ENCODE results near the gene FAM234A.
"Not testable (repeated sequence)": the region's sequence is repeated elsewhere in the genome, so short reads cannot be mapped to it uniquely, and the experiment has no call there.

FAM234A gene

DNA sequence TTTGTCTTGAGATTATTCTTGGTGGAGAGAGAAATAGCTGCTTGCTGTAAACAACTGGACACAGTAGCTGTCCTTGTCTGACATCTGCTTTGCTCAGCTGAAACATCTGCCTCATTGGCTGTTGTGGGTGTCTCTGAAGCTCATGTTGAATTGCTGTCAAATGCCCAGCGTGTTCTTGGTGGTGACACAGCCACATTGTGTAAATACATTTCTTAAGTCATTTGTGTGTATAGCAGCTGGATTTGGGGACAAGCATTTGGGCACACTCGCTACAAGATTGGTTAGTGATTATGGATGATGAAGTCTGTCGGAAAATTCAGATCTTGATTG lies 5.3 kb downstream of the FAM234A start:
- no peak for DNase-seq

- DNase-seq = no peak
Observed at GRCh38 chr16:240559-240958, 5.9 kb downstream of the FAM234A start.

DNA sequence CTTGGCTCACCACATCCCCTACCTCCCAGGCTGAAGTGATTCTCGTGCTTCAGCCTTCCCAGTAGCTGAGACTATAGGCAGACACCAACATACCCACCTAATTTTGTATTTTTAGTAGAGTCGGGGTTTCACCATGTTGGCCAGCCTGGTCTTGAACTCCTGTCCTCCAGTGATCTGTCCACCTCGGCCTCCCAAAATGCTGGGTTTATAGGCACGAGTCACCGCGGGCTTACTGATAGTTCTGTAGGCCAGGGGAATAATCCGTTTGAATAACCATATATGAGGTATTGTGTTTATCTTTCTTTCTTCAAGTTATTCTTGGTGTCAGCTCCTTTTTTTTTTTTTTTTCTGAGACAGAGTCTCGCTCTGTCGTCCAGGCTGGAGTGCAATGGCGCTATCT lies 7.7 kb downstream of the FAM234A start:
- no peak for DNase-seq

DNA sequence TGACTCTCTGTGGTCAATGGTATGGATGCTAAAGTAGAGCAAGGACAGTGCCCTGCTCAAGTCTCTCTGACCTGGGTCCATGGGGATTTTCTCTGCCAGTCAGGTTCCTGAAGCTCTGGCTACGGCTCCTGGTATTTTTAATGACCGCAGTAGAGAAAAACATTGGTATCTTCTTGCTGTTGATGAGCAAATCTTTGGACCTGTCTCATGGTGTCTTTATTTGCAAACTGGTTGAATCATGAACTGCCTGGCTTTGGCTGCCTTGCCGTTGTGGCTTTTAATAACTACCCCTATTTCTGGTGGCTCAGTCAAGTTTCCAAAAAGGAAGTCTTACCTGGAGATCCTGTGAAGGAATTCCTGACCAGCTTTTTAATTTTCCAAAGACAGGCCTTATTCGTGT lies 8.7 kb downstream of the FAM234A start:
- no peak for DNase-seq

DNA sequence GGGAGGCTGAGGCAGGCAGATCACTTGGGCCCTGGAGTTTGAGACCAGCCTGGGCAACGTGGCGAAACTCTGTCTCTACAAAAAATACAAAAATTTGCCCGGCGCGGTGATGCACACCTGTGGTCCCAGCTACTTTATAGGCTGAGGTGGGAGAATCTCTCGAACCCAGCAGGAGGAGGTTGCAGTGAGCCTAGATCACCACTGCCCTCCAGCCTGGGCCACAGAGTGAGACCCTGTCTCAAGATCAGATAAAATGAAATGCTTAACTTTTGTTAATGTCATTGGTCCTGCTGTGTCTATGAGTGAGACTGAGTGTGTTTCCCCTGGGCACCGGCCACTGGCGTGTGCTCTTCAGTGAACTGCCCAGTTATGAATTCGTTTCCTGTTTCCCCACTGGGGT lies 10.5 kb downstream of the FAM234A start:
- no peak for DNase-seq

GRCh38 chr16:247027-247426 lies 12.4 kb downstream of the FAM234A start:
- DNase-seq = no peak

GRCh38 chr16:249431-249830 lies 14.8 kb downstream of the FAM234A start:
- DNase-seq = no peak

DNA sequence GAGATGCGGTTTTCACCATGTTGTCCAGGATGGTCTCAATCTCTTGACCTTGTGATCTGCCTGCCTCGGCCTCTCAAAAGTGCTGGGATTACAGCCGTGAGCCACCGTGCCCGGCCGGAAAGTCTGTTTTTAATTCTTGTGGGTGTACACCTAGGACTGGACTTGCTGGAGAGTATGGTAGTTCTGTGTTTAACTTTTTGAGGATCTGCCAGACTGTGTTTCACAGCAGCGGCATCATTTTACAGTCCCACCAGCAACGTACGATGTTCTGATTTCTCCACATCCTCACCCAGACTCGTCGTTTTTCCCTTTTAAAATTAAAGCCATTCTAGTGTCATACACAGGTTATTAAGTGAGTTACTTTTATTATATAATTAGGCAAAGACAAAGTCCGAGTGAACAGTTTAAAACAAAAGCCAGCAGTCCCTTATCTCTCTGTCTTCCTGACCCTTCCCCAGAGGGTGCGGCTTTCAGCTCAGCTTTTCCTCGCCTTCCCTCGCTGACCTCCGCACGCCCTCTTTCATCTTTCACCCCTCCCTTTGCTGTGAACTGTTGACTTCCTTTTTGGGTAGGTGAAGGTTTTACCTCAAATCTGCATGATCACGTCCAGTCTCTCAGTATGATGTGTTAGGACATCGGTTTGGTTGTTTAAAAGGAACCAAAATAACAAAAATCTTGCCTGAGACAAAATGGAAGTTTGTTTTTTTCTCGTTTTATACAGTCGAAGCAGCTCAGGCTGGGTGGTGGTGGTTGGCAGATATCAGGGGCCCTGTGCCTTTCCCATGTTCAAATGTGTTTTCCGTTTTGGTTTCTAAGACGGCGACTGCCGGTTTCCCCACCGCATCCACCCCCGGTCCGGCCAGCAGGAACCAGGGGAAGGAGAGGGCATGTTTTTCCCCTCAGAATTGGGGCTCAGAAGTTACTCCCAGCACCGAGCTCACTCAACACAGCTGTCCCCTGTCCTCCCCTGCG lies 18.0 kb downstream of the FAM234A start:
- no peak for DNase-seq

DNA sequence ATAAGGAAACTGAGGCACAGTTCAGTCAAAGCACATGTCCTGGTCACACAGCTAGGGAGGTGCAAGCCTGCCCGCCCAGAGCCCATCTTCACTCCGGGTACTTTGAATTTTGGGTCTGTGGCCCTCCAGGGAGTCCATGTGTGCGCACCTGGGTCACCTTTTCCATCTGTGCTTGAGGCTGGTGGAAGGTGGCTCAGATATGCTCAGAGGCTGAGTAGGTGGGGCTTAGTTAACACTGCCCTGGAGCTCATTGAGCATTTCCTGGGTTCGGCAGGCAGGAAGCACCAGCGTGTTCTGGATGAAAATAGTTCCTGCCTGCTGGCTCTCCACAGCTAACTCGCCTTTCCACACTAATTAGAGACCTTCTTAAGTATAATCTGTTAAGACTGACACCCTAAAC lies 19.2 kb downstream of the FAM234A start:
- no peak for DNase-seq

GRCh38 chr16:254461-254860 lies 19.8 kb downstream of the FAM234A start:
- no peak for DNase-seq

GRCh38 chr16:255183-255582 lies 20.6 kb downstream of the FAM234A start:
- no peak for DNase-seq

- not testable (repeated sequence) for DNase-seq
Observed at GRCh38 chr16:258091-258490, 23.5 kb downstream of the FAM234A start.

- no peak for DNase-seq
Observed at GRCh38 chr16:259226-259625, 24.6 kb downstream of the FAM234A start.

- DNase-seq = no peak
Observed at GRCh38 chr16:259814-260253, 25.2 kb downstream of the FAM234A start.

GRCh38 chr16:260326-260725 lies 25.7 kb downstream of the FAM234A start:
- DNase-seq = no peak

DNA sequence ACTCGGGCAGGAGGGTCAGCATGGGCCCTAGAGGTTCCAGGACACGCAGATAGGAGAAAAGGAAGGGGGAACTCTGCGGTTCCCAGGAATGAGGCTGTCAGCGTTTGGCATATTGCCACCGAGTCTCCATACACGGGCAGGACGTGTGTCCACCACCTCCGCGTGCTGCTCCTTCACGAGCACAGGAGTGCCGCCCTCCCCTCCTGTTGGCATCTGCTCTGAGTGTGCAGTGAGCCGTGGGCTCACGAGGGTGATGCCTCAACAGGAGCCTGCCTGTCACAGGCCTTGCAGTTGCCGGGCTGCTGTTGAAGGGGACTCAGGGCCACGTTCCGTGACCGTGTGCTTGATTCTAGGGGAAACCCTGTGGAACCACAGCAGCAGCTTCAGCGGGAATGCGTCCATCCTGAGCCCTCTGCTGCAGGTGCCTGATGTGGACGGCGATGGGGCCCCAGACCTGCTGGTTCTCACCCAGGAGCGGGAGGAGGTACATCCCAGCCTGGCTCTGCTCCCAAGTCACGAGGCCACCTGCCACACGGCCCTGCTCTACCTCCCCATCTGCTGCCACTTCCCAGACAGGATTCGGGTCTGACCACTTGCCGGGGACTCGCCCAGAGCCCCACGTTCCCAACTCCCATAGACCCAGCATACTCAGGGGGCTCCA lies 26.5 kb downstream of the FAM234A start:
- DNase-seq = no peak

DNA sequence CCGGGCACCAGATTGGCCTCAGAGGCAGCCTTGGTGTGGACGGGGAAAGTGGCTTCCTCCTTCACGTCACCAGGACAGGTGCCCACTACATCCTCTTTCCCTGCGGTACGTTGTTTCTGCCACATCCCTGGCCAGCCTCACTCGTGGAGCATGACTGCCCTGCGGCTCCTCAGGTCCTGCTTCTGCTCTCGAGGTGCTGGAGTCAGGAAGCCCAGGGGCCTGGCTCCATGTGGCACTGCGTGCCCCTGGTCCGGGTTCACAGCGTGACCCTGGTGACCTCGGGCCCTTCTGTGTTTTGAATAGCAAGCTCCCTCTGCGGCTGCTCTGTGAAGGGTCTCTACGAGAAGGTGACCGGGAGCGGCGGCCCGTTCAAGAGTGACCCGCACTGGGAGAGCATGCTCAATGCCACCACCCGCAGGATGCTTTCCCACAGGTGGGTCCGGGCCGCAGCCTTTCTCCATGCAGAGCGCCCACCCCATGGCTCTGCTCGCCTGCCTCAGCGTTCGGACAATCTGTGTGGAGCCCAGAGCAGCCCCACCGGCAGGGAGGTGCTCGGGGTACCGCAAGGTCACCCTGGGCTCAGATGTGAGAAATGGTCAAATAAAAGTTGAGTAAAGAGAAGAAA lies 27.6 kb downstream of the FAM234A start:
- no peak for DNase-seq

- DNase-seq = no peak
Observed at GRCh38 chr16:263182-263774, 28.7 kb downstream of the FAM234A start.

DNA sequence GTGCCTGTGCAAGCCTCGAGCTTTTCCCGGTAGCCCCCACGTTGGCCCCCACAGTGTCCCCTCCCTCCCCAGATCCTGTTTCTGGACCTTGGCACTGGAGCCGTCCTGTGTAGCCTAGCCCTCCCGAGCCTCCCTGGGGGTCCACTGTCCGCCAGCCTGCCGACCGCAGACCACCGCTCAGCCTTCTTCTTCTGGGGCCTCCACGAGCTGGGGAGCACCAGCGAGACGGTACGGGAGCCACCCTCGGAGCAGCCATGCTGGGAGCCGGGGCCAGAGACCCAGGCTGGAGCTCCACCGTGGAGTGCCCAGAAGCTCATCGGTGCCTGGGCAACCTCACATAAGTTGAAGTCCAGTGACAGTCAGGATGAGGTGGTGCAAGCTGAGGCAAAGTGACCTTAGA lies 29.3 kb downstream of the FAM234A start:
- DNase-seq = no peak

- DNase-seq = no peak
Observed at GRCh38 chr16:264440-264951, 29.9 kb downstream of the FAM234A start.

- no peak for DNase-seq
Observed at GRCh38 chr16:265002-265529, 30.4 kb downstream of the FAM234A start.

DNA sequence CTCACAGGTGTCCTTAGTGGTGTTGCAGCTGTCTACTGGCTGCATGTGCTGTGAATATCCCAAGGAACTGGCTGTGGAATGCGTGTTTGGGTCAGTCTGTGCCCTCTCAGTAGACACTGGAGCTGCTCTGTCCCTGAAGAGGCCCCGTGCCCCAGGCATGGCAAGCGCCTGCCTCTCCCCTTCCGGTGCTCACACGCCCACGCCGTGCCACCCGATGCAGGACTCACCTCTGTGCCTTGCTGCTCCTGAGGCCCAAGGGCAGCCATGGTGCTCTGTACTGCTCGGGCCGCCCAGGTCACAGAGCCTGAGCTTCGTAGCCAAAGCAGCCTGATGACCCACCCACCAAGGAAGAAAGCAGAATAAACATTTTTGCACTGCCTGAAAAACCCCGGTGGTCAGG lies 31.1 kb downstream of the FAM234A start:
- DNase-seq = no peak

Data from activated gamma-delta T cell (primary cell).